ENCODE data around the gene GPR15.

GPR15 gene

DNA sequence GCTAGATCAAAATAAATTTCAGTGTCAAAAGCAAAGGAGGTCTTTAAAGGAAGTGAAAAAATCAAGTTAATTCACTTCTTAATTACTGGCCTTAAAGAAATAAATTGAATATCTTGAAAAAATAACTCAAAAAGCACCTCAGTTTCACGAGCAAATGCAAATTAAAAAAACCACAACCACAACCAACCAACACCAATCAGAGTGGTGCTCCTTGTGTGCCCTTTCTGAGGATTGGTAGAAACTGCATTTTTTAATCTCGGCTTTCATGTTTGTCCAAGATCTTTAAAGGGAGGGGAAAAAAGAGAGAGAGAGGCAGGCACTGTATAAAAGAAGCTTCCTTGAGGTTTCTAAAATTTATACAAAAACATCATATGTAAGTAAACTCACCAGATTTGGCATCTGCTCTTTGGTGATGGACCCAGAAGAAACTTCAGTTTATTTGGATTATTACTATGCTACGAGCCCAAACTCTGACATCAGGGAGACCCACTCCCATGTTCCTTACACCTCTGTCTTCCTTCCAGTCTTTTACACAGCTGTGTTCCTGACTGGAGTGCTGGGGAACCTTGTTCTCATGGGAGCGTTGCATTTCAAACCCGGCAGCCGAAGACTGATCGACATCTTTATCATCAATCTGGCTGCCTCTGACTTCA lies at the start of gene GPR15:
Gene GPR15, plus strand, starts transcription at position 357 of the 653 bp plus-strand sequence. Its CDS starts 56 bp downstream, at position 413.
- in situ Hi-C loops (cut with HindIII; ENCODE audit: low sequenced_read_pairs): no loop called here

DNA sequence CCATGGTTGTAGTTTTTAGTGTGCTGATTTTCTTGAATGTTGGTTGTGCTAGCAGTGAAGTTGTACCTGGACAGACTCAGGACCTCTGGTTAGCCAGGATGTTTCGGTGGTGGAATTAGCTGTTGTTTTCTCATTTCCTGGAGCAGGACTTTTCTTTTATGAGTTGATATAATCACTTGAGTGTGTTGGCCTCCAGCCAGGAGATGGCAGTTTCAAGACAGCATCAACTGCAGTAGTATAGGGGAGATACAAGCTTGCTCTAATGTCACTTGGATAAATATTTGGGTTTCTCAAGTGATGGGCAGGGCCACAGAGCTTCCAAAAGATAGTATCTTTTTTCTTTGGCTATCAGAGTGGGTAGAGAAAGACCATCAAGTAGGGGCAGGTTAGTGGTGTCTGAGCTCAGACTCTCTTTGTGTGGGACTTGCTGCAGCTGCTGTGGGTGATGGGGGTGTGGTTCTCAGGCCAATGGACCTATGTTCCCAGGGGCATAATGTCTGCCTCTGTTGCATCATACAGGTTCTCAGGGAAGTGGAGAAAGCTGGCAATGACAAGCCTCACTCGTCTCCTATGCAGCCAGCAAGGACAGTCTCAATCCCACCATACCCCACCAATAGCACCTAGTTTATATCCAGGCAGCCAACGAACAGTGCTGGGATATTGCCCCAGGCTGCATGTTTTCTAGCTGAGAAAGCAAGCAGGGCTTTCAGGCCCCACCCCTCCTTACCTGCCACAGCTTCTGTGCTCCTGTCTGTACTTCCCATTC lies 48.9 kb upstream of the GPR15 start:
- in situ Hi-C loops (cut with HindIII; ENCODE audit: low sequenced_read_pairs): no loop called here

DNA sequence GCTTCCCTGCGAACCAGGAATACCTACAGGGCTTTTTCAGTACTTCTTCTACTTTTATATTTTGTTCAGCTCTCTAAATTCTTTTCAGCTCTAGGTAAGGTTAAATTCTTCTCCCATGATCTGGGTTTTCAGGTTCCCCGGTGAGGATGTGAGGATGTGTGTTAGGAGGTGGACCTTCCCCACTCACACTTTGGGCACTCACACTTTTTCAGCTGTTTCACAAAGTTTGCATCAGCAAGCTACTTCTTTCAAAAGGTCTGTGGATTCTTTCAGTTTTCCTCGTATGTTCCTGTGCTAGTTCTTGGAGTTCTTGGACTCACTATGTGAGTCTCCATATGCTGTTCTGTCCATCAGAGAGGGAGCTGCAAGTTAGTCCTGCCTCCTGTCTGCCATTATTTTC lies 48.2 kb upstream of the GPR15 start:
- in situ Hi-C loops (cut with HindIII; ENCODE audit: low sequenced_read_pairs): no loop called here

DNA sequence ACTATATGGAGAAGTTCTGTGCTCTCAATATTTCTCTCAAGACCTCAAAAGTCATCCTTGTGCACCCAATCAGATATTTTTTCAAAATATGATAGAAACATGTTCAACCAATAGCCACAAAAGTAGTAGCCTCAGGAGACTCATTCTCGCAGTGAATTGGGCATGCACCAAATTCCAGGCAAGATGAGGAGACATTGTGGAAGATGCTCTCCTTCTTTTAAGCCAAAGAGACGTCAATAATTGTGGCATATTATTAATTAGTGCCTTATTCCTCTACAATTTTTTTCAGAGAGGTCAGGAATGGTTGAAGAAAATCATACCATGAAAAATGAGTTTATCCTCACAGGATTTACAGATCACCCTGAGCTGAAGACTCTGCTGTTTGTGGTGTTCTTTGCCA lies 34.4 kb upstream of the GPR15 start, which contains the start of gene OR5K2:
Gene OR5K2, plus strand, starts transcription at position 301 of the 400 bp plus-strand sequence. Its CDS starts 0 bp downstream, at position 301.
- in situ Hi-C loops (cut with HindIII; ENCODE audit: low sequenced_read_pairs): no loop called here

DNA sequence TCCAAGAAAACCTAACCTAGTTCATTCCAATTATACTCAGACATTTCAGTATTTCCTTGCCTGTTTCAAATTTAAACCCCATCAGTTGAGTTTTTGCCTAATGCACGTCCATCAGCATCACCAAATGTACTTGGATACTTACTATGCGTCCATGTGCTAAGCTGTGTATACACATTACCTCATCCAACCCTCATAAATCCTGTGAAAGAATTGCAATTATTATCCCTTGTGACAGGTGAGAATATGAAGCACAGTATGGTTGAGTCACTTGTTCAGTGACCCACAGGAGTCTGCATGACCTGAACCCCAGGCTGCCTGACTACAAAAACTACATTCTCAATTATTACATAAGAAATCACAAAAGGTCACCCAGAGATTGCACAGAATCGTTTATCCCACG lies 31.8 kb upstream of the GPR15 start:
- in situ Hi-C loops (cut with HindIII; ENCODE audit: low sequenced_read_pairs): no loop called here

GRCh38 chr3:98501270-98501669 lies 30.5 kb upstream of the GPR15 start:
- in situ Hi-C loops (cut with HindIII; ENCODE audit: low sequenced_read_pairs): no loop called here

GRCh38 chr3:98501863-98502576 lies 29.8 kb upstream of the GPR15 start:
- in situ Hi-C loops (cut with HindIII; ENCODE audit: low sequenced_read_pairs): no loop called here

GRCh38 chr3:98504539-98504938 lies 27.2 kb upstream of the GPR15 start:
- in situ Hi-C loops (cut with HindIII; ENCODE audit: low sequenced_read_pairs): no loop called here

DNA sequence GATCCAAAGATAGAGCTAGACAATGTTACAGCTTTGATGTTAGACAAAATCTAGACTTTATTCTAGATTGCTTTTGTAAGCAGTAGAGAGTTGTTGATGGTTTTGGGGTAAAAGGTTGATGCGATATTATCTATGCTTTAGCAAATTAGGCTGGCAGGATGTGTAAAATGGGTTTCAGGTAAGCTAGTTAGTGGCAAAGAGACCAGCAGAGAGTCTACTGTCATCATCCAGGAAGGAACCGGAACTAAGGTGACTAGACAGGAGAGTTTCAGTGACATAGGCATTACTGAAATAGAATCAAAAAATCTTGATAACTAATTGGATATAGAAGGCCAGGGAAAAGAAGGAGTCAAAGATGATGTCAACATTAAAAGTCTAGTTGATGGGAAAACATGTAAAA lies 23.2 kb upstream of the GPR15 start:
- in situ Hi-C loops (cut with HindIII; ENCODE audit: low sequenced_read_pairs): no loop called here

DNA sequence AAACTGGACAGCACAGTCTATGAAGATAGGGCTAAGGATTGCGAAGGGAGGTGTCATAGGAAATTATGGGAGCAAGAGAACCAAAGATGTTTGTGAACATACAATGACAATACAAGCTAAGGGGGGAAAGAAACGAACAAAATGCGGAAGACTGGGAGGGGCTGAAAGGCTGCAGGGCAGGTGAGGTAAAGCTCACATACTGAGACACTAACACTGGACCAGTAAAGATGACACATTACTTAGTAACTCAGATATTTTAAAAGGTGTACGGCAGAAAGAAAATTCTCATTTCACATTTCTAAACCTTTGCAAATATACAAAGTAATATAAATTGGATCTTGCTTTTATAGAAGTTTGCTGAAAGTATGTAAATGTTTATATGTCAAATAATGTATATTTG lies 19.2 kb upstream of the GPR15 start:
- in situ Hi-C loops (cut with HindIII; ENCODE audit: low sequenced_read_pairs): no loop called here

DNA sequence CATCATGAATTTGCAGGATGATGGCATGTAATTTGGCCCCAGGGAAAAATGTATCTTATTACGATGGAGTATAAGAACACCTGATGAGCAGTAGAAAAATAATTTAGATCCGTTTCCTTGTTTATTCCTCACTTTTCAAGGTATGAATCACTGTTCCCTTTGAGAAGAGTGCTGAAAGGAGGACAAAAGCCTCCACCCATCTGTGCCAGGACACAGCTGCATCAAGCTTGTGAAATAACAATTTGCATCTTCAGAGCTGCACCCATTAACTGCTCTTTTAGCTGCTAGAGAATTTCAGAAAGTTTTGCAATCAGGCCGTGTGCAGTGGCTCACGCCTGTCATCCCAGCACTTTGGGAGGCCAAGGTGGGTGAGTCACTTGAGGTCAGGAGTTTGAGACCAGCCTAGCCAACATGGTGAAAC lies 18.7 kb upstream of the GPR15 start:
- in situ Hi-C loops (cut with HindIII; ENCODE audit: low sequenced_read_pairs): no loop called here

DNA sequence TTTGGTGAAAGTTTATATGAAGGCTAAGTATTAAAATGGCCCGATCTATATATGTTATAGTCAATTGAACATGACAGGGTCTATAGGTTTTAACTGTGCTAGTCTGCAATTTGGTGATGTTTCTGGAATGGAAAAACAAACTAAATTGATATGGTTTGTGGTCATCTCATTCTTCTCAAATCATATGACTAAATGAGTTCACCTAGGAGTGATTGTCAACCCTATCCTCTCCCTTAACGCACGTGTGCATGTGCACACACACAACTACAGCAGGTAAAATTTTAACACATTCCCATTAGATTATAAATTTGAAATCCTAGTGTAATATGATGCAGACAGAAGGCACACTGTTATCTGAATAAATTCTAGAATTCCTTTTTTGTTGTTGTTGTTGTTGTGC lies 18.0 kb upstream of the GPR15 start:
- in situ Hi-C loops (cut with HindIII; ENCODE audit: low sequenced_read_pairs): no loop called here

DNA sequence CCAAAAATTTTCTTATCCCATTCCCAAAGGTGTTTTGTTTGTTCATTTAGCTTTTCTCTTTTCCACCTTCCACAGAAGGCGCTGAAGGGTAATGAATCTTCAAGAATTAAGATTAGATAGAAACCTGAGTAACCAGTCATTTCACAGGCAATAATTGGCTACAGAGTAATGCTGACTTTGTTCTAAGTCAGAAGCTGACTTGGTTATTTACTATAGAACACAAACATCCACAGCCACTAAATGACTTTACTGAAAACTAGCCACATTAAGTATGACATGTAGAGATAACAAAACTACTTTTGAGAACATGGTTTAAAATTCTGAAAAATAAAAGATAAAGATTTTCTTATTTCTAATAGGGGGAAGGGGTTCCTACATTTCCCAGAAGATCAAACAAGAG lies 16.8 kb upstream of the GPR15 start:
- in situ Hi-C loops (cut with HindIII; ENCODE audit: low sequenced_read_pairs): no loop called here

- in situ Hi-C loops (cut with HindIII; ENCODE audit: low sequenced_read_pairs): no loop called here
Observed at GRCh38 chr3:98518816-98519215, 13.0 kb upstream of the GPR15 start.

GRCh38 chr3:98519351-98519750 lies 12.4 kb upstream of the GPR15 start:
- in situ Hi-C loops (cut with HindIII; ENCODE audit: low sequenced_read_pairs): no loop called here

DNA sequence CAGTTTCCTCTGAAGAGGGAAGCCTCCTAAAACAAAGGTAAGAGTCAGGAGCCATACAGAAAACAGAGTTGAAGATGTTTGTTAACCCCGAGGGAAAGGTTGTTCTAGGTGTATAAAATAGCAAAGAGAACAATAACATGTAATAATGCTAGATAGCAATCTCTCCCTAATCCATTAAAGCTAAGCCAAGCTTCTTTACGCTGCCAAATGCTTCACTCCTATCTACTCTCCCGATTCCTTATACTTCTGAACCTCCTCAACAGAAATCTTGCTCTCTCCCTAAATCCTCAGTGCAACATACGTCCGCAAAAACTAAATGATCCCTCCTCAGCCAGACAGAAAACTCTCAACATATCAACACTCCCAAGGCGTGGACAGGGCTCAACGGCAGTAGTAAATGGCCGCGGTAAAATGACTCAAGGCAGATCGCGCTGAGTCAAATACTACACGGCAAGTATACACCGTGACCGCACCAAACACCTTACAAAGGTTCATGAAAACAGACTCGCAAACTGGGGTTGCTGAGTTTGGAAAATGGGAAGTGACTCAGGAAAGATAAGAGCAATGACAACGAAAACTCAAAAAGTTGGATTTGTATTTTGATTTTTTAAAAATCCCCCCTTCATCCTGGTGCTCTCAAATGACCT lies 9.8 kb upstream of the GPR15 start:
- in situ Hi-C loops (cut with HindIII; ENCODE audit: low sequenced_read_pairs): no loop called here

GRCh38 chr3:98522544-98523281 lies 9.1 kb upstream of the GPR15 start, which contains the start of gene CLDND1:
TSS of gene CLDND1 (minus strand) at chr3:98522902. CDS start at chr3:98521424, 1,478 bp downstream.
- in situ Hi-C loops (cut with HindIII; ENCODE audit: low sequenced_read_pairs): no loop called here

- in situ Hi-C loops (cut with HindIII; ENCODE audit: low sequenced_read_pairs): no loop called here
Observed at GRCh38 chr3:98525494-98525893, 6.3 kb upstream of the GPR15 start.

DNA sequence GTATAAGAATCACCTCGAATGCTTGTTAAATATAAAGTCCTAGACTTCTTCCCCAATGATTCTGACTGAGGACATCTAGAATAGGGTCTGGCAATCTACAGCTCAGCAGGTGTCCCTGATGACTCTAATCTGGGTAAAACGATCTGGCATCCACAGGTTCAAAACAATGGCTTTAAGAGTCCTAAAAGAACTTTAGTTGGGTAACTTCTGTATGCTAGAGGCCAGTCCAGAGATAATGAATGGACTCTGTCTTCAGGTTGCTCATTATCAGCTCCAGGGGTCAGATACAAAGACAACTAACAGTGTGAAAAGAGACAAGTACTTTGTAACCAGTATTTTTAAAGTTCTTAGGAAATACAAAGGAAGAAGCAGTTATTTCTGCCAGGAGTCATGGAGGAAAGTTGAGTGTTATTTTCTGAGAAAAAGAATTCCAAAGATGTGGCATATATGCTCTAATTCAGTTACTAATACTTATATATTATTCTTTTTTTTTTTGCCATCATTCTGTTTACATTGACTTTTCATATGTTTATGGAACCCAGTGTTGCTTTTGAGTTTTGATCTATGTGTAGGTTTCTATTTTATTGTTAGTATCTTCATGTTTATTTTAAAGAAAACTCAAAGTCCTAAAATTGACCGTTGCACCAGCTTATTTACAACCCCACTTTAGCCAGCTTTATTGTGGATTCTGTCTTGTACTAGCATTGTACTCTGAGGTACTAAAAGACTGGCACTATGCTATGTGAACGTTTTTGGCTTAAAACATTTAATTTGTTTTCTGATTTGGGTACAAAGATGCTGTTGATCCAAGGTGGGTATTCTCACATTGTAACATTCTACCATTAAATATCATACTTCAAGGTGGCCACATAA lies 3.1 kb upstream of the GPR15 start:
- in situ Hi-C loops (cut with HindIII; ENCODE audit: low sequenced_read_pairs): no loop called here

Measured in endothelial cell of hepatic sinusoid (primary cell).